ENCODE results near the gene PRDX3.
"Not testable (repeated sequence)": the region's sequence is repeated elsewhere in the genome, so short reads cannot be mapped to it uniquely, and the experiment has no call there.

The PRDX3 gene

GRCh38 chr10:119206603-119207365, 28.2 kb upstream of the PRDX3 start:
- no peak for DNase-seq (ENCODE audit: low read depth)

GRCh38 chr10:119205894-119206602, 27.4 kb upstream of the PRDX3 start:
- no peak for DNase-seq (ENCODE audit: low read depth)

- no peak for DNase-seq (ENCODE audit: low read depth)
Observed at GRCh38 chr10:119203006-119203405, 24.4 kb upstream of the PRDX3 start.

GRCh38 chr10:119201233-119201632, 22.6 kb upstream of the PRDX3 start:
- no peak for DNase-seq (ENCODE audit: low read depth)

DNA sequence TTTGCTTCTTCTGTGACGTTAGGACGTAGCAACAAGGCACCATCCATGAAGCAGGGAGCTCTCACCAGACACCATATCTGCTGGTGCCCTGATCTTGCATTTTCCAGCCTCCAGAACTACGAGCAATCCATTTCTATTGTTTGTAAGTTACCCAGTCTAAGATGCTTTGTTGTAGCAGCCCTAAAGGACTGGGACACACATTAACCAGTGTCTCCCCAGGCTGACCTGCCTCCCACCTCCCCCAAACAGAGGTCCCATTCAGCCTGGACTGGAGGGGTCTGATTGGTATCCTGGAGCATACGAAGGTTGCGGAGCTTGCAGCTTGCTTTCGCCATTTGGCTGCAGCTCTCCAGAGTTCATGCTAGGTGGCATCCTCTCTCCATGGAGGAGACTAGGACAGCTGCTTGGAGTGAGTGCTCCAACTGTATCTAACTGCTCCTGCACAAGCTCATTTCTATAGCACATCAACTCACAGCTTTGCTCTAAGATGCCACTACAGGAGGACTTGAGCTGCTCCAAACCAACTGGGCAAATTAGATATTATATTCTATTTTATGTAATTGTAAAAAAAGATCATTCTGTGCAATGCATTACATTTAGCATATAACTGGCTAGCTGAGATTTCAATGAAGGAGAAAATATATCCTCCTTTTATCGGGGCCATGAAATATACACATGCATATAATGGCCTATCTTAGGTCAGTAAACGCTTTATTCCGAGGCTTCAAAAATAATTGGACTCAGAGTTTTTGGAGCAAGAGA, 20.8 kb upstream of the PRDX3 start:
- no peak for DNase-seq (ENCODE audit: low read depth)

GRCh38 chr10:119198438-119198837, 19.8 kb upstream of the PRDX3 start:
- no peak for DNase-seq (ENCODE audit: low read depth)

- DNase-seq (ENCODE audit: low read depth) = no peak
Observed at GRCh38 chr10:119197921-119198320, 19.3 kb upstream of the PRDX3 start.

DNA sequence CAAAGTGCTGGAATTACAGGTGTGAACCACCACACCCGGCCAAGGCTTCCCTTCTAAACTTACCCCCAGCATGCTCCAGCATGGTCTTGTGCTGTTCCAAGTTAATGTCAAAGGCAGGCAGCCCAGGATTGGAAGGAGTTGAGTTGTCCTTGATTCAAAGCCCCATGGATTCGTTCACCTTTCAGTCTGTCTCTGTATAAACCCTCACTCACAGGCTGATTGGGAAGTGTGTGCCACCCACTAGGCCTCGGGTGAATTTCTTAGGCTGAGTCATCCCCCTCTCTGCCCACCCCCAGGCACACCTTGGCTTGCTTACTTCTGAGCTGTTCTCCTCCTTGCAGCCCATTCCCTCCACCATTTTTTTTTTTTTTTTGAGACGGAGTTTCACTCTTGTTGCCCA, 13.3 kb upstream of the PRDX3 start:
- DNase-seq (ENCODE audit: low read depth) = no peak

DNA sequence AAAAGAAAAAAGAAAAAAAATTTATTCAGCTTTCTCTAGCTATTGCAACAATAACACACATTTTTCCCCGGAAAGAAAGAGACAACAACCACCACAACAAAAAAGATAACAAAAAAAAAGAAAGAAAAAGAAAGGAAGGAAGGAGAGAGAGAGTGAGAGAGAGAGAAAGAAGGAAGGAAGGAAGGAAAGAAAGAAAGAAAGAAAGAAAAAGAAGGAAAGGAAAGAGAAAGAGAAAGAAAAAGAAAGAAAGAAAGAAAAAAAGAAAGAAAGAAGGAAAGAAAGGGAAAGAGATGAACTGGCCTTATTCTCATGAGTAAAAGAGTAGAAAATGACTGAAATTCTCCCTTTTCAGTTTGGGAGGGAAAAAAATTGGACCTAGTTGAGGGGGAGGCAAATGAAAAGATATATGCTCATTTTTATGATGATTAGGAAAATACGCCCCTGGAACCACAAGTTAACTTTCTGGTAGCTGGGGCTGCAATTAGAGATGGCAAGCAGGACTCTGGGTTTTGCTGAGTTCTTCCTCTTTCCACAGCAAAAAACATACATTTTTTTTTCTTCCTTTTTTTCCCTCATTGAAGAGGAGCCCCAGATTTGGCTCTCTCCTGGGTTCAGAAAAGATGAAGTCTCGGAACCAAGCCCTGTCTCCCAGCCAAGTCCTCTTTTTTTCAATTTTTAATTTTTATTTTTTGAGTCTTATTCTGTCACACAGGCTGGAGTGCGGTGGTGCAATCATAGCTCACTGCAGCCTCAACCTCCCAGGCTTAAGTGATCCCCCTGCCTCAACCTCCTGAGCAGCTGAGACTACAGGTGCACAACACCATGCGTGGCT, 12.6 kb upstream of the PRDX3 start:
- DNase-seq (ENCODE audit: low read depth) = no peak

GRCh38 chr10:119190353-119190752, 11.7 kb upstream of the PRDX3 start:
- peak; percentile 74 for DNase-seq (ENCODE audit: low read depth)

DNA sequence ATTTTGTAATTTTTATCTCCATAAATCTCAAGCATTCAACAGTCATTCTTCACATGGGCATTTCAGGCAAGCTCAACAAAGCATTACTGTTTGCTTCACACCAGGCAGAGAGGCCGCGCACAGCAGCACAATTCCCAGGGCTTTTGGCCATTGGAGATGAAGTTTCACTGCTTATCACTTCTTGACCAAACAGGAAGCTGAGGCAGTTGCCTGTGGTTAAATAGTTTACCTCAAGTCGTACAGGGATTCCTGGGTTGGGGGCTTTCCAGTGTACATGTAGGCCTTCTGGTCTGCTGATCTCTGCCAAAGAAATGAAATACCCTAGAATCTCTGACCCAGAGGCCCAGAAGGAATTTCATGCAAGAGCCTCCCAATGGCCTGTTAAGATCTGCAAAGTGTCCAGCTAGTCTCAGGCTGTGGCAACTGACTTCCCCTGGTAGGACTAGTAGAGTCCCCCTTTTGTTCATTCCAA, 11.2 kb upstream of the PRDX3 start:
- DNase-seq (ENCODE audit: low read depth) = no peak

- DNase-seq (ENCODE audit: low read depth) = no peak
Observed at GRCh38 chr10:119183664-119184412, 5.2 kb upstream of the PRDX3 start.

DNA sequence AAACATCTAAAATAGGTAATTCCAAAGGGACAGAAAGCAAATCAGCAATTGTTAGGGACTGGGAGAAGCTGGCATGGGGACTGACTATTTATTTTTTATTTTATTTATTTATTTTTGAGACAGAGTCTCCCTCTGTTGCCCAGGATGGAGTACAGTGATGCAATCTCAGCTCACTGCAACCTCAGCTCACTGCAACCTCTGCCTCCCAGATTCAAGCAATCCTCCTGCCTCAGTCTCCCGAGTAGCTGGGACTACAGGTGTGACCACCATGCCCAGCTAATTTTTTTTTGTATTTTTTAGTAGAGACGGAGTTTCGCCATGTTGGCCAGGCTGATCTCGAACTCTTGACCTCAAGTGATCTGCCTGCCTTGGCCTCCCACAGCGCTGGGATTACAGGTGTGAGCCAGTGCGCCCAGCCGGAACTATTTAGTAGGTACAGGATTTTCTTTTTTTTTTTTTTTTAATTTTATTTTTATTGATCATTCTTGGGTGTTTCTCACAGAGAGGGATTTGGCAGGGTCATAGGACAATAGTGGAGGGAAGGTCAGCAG, 2.3 kb upstream of the PRDX3 start:
- DNase-seq (ENCODE audit: low read depth) = not testable (repeated sequence)

DNA sequence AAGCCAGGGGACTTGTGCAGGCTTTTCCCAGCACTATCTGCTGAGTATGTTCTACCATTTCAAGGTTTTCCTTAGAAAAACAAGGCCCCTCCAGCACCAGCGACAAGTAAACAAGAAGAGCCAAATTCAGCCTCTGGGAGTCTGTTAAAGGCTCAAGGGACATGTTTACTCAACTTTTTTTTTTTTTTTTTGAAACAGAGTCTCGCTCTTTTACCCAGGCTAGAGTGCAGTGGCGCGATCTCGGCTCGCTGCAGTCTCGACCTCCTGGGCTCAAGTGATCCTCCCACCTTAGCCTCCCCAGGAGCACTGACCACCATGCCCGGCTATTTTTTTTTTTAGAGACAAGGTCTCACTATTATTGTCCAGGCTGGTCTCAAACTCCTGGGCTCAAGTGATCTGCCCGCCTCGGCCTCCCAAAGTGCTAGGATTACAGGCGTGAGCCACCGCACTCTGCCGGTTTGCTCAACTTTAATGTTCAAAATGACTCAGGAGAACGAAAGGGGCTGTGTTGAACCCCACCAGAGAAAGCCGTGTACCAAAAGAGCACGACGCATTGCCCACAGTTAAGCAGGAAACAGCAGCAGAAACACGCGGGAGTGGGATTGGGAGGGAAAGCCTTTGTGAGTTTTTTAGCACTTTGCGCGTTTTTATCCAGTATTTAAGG, 772 bp downstream of the PRDX3 start:
- DNase-seq (ENCODE audit: low read depth) = no peak

DNA sequence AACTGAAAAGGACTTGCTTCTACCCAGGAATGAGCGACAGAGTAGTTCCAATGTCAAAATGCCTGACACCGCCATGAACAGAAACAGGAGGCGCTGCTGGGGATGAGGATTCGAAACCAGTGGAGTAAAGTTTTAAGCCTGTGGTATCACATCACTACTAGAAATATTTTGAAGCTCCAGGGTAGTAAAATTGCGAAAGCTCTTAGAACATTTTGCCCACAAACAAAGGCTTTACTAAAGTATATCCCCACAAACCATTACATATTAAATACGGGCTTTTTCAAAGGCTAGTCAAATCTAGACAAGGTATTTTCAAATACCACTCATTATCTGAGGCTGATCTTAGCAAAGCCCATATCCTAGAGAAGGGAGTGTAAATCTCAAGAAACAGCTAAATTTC, 2.4 kb downstream of the PRDX3 start:
- DNase-seq (ENCODE audit: low read depth) = no peak

DNA sequence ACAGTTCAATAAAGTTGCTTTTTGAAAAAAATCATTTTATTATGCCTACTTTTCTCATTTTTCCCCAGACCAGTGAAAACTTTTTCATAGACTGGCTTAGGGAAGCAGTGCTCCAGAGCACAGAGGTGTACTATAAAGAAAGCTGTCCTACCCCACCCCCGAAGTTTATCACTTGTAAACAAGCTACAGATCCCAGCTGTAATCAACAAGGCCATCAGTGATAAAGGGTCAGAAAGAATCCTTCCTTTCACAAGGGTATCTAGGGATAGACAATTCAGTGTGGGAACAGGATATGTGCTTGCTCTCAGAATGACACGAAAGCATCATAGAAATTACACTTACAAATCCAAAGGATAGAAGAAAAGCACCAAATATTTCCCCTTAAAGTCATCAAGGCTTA, 4.5 kb downstream of the PRDX3 start:
- DNase-seq (ENCODE audit: low read depth) = no peak

- no peak for DNase-seq (ENCODE audit: low read depth)
Observed at GRCh38 chr10:119167041-119167440, 11.6 kb downstream of the PRDX3 start.

DNA sequence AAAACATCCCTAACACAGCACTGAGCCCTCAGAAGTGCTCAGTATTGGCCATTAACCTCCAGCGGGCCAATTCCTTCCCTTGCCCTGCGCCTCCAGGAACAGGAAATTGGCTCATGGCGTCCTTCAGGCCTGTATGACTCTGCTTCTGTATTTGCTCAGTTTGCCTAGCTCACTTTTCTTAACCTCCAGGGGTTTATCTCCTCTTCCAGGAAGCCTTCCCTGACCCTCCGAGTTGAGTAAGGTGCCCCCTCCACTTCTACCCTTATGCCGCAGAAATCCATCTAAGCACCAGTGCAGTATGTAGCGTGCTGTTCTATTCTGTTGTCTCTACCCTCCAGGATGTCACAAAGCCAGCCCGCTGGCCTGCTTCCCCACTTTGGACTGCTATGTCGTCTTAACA, 12.0 kb downstream of the PRDX3 start:
- no peak for DNase-seq (ENCODE audit: low read depth)

GRCh38 chr10:119166118-119166500, 12.5 kb downstream of the PRDX3 start:
- no peak for DNase-seq (ENCODE audit: low read depth)

All from HS-27A (cell line).